K562 (cell line): Measurements from ENCODE around the gene HECW1. TPM values are rescaled to one million over a fixed set of nuclear protein-coding genes. Genes with fewer than 3 reads are reported as not detected.

Source experiments
- ATAC-seq: fragments of 200-7000 bp; cut with Tn5 transposase; 3 replicates; pipeline ENCODE4 v1.9.1; 2020; ENCODE audit warnings: moderate library complexity
- BruUV-seq: library from RNA; stranded (reverse); fragments of 400-500 nt; replicated peaks from 2 replicates; lab custom pipeline; 2021; lab: Mats Ljungman, UMichigan
- CTCF ChIA-PET: fragments of 300-600 bp; formaldehyde crosslinking; extraction: SDS; loops from one replicate; lab custom pipeline; 2021; ENCODE audit warnings: low intra/inter-chr PET ratio; lab: Yijun Ruan, JAX
- POLR2A ChIA-PET: fragments of 300-600, 350-650 bp; sonication (Branson Sonifier 250); formaldehyde crosslinking; extraction: SDS; loops from one replicate; lab custom pipeline; 2021; ENCODE audit warnings: antibody characterized with exemption, inconsistent platforms; lab: Yijun Ruan, JAX
- DNase-seq, 4 experiments: peaks; one replicate each; pipeline versions ENCODE4 v3.0.0 to v3.0.0-alpha.2; 2011 to 2018; ENCODE audit warnings: low spot score in 3 of 4, mixed read lengths in 3 of 4; ENCODE audit errors: extremely low read depth in 1 of 4
- FAIRE-seq: peaks from 2 replicates; lab custom pipeline; 2011; peaks lifted over from hg19 to GRCh38; lab: Jason Lieb, UNC
- H2AFZ ChIP-seq: 2 replicates; pipeline ENCODE4 v1.6.0; 2011; ENCODE audit warnings: low read depth, low read length, control low read depth, inconsistent platforms
- H3K27ac ChIP-seq: fragments of 200-600 bp; 3 replicates; pipeline ENCODE4 v1.8.0; 2011; ENCODE audit warnings: low read depth, mild to moderate bottlenecking, control low read depth, inconsistent platforms, low read length, moderate library complexity, mixed read lengths; ENCODE audit errors: extremely low read depth
- H3K27me3 ChIP-seq, 2 experiments: fragments of 300-600 bp in 1 of 2; 2 replicates in 1 of 2; 3 replicates in 1 of 2; pipeline versions ENCODE4 v1.6.0 to v1.8.0; 2011; ENCODE audit warnings: inconsistent platforms in 2 of 2, low read length in 2 of 2, mild to moderate bottlenecking in 1 of 2, mixed read lengths in 1 of 2, moderate library complexity in 1 of 2; ENCODE audit not compliant: control insufficient read depth in 2 of 2, insufficient read depth in 2 of 2
- H3K36me3 ChIP-seq: fragments of 300-600 bp; 3 replicates; pipeline ENCODE4 v1.8.0; 2011; ENCODE audit warnings: mild to moderate bottlenecking, low read length, inconsistent platforms; ENCODE audit not compliant: control insufficient read depth, insufficient read depth
- H3K4me1 ChIP-seq, 2 experiments: fragments of 200-600 bp in 1 of 2; replicated peaks in 1 of 2; 2 replicates in 1 of 2; 3 replicates in 1 of 2; pipeline versions ENCODE4 v1.5.1 to v1.8.0; 2011; ENCODE audit warnings: inconsistent platforms in 2 of 2, low read length in 2 of 2, mild to moderate bottlenecking in 1 of 2, mixed read lengths in 1 of 2, moderate library complexity in 1 of 2; ENCODE audit not compliant: control insufficient read depth in 2 of 2, insufficient read depth in 2 of 2
- H3K4me2 ChIP-seq: 2 replicates; pipeline ENCODE4 v1.6.1; 2011; ENCODE audit warnings: low read length, control low read depth, inconsistent platforms, mixed read lengths; ENCODE audit not compliant: insufficient read depth
- H3K4me3 ChIP-seq: fragments of 200-600 bp; sonication (generic), shearing (Covaris generic); 2 replicates; pipeline ENCODE4 v1.5.1; 2016; ENCODE audit warnings: control low read depth, inconsistent platforms
- H3K79me2 ChIP-seq: fragments of 200-600 bp; 3 replicates; pipeline ENCODE4 v1.8.0; 2011; ENCODE audit warnings: low read length, inconsistent platforms; ENCODE audit not compliant: control insufficient read depth, insufficient read depth
- H3K9ac ChIP-seq, 2 experiments: 2 replicates each; pipeline versions ENCODE4 v1.6.0 to v1.6.1; 2011; ENCODE audit warnings: low read depth in 2 of 2, low read length in 2 of 2, control low read depth in 1 of 2, inconsistent platforms in 1 of 2, mild to moderate bottlenecking in 1 of 2, mixed read lengths in 1 of 2; ENCODE audit not compliant: insufficient read depth in 1 of 2
- H3K9me1 ChIP-seq: one replicate; pipeline ENCODE4 v1.6.0; 2011; ENCODE audit warnings: inconsistent platforms, mild to moderate bottlenecking, low read length, moderate library complexity; ENCODE audit not compliant: control insufficient read depth, insufficient read depth
- H3K9me3 ChIP-seq: replicated peaks from 2 replicates; pipeline ENCODE4 v1.5.1; 2011; ENCODE audit warnings: low read depth, low read length, inconsistent platforms; ENCODE audit not compliant: control insufficient read depth, insufficient read depth
- H4K20me1 ChIP-seq: replicated peaks from 2 replicates; pipeline ENCODE4 v1.6.1; 2011; ENCODE audit warnings: low read length, inconsistent platforms, mixed read lengths; ENCODE audit not compliant: control insufficient read depth, insufficient read depth
- BDP1 ChIP-seq: IDR thresholded peaks from 3 replicates; pipeline ENCODE4 v1.6.1; 2011; ENCODE audit not compliant: insufficient read length, insufficient read depth
- CBX2 ChIP-seq: fragments of 200-600 bp; sonication (generic); IDR thresholded peaks from one replicate; pipeline ENCODE4 v1.6.1; 2012; ENCODE audit warnings: mild to moderate bottlenecking, low read length, inconsistent platforms; ENCODE audit not compliant: insufficient read depth, poor library complexity, severe bottlenecking
- HMGN3 ChIP-seq: IDR thresholded peaks from 2 replicates; pipeline ENCODE4 v1.6.1; 2011; ENCODE audit warnings: borderline replicate concordance, low read depth, mild to moderate bottlenecking, mixed read lengths, low read length; ENCODE audit not compliant: insufficient read length; ENCODE audit errors: extremely low read depth
- MTA3 ChIP-seq: fragments of 450-650 bp; formaldehyde crosslinking; IDR thresholded peaks from 2 replicates; pipeline ENCODE4 v1.6.1; 2017; ENCODE audit warnings: mild to moderate bottlenecking, borderline replicate concordance
- PHF8 ChIP-seq: fragments of 200-600 bp; sonication (generic); IDR thresholded peaks from 2 replicates; pipeline ENCODE4 v1.6.1; 2012; ENCODE audit warnings: mixed run types, mild to moderate bottlenecking, inconsistent platforms, low read length, moderate library complexity, borderline replicate concordance
- POLR2B ChIP-seq: fragments of 450-650 bp; IDR thresholded peaks from 2 replicates; pipeline ENCODE4 v1.6.1; 2018; ENCODE audit warnings: low read depth; ENCODE audit not compliant: partially characterized antibody
- PURB ChIP-seq: sonication (generic); formaldehyde crosslinking; IDR thresholded peaks from 2 replicates; pipeline ENCODE4 v1.9.0; 2021; ENCODE audit warnings: low read depth, mild to moderate bottlenecking, missing genetic modification reagents
- SNIP1 ChIP-seq: fragments of 450-650 bp; IDR thresholded peaks from 2 replicates; pipeline ENCODE4 v1.7.1; 2017; ENCODE audit warnings: low read depth, mild to moderate bottlenecking
- SRF ChIP-seq, 2 experiments: fragments of 250-450, 450-650 bp in 1 of 2; sonication (Bioruptor Pico) in 1 of 2; sonication (generic) in 1 of 2; formaldehyde crosslinking; IDR thresholded peaks; 2 replicates each; pipeline versions ENCODE4 v1.5.0 to v1.5.1; 2020 to 2022; ENCODE audit warnings: mild to moderate bottlenecking in 1 of 2, missing genetic modification reagents in 1 of 2
- TRIM24 ChIP-seq, 2 experiments: fragments of 450-650 bp; IDR thresholded peaks; 2 replicates each; pipeline ENCODE4 v1.6.1; 2016
- TSHZ1 ChIP-seq: fragments of 250-450 bp; sonication (Bioruptor Pico); IDR thresholded peaks from 2 replicates; pipeline ENCODE4 v1.4.0; 2020; ENCODE audit warnings: mild to moderate bottlenecking, moderate library complexity
- U2AF1 ChIP-seq: fragments of 200-400 bp; formaldehyde crosslinking; optimal IDR thresholded peaks from 2 replicates; pipeline ENCODE3; 2017; ENCODE audit warnings: mild to moderate bottlenecking, low read depth, low read length, moderate library complexity
- YY1 ChIP-seq, 3 experiments: IDR thresholded peaks; 2 replicates each; pipeline ENCODE4 v1.6.1; 2011; ENCODE audit warnings: low read length in 2 of 3, mild to moderate bottlenecking in 2 of 3, moderate library complexity in 2 of 3, borderline replicate concordance in 1 of 3, control low read depth in 1 of 3, low read depth in 1 of 3; ENCODE audit not compliant: insufficient read depth in 3 of 3, insufficient replicate concordance in 2 of 3, control insufficient read depth in 1 of 3, insufficient read length in 1 of 3; ENCODE audit errors: extremely low read depth in 1 of 3
- ZNF75A ChIP-seq: fragments of 450-650 bp; formaldehyde crosslinking; IDR thresholded peaks from 2 replicates; pipeline ENCODE4 v1.4.0; 2020; ENCODE audit warnings: mild to moderate bottlenecking
- WGBS: fragments of 100-300 bp; shearing (Covaris generic); methylation state at CpG from one replicate; pipeline ENCODE4 v1.1.6; 2016; ENCODE audit warnings: low coverage, mixed read lengths; ENCODE audit not compliant: insufficient coverage; ENCODE audit errors: missing lambda C conversion rate; 5-methylcytosine and 5-hydroxymethylcytosine counted together
- in situ Hi-C: fragments of 300-500 bp; cut with MboI; formaldehyde crosslinking; loops from 4 replicates; pipeline ENCODE4 v1.15.0; 2018; ENCODE audit warnings: inconsistent platforms, mixed read lengths
- intact Hi-C: fragments of 100-400 bp; cut with micrococcal nuclease; formaldehyde crosslinking; loops from 2 replicates; pipeline ENCODE4 v1.14.2; 2022
- polyA plus RNA-seq, 8 experiments: library from polyadenylated mRNA; depleted of rRNA in 4 of 8; stranded (reverse) in 5 of 8; unstranded in 3 of 8; fragments of >200 nt; fragmentation: Nextera tagmentation in 2 of 8; fragmentation: Illumina TruSeq in 1 of 8; extraction: Ambion mirVana in 2 of 8; extraction: Trizol in 1 of 8; gene quantifications; 2 replicates each; pipeline versions ENCODE4 v1.2.1 to v1.2.3, GENCODE V29; 2011 to 2014; ENCODE audit warnings: inconsistent platforms in 1 of 8, missing spikeins in 1 of 8
- total RNA-seq, 7 experiments: library from RNA; depleted of rRNA in 6 of 7; stranded (reverse); fragments of >200 nt in 6 of 7; fragmentation: Illumina TruSeq in 2 of 7; extraction: Trizol in 2 of 7; gene quantifications; 2 replicates each; pipeline versions ENCODE4 v1.2.1 to v1.2.3, GENCODE V29; 2011 to 2021; ENCODE audit warnings: low replicate concordance in 1 of 7
- TF ChIP-seq, protein P1 (sequence below): sonication (generic); IDR thresholded peaks from 2 replicates; pipeline ENCODE4 v1.6.1; 2016

HECW1 gene
- total and polyA plus RNA-seq, 9 of the 15 experiments (the other 6 are each of a cell fraction or from before 2014, with no cell fraction given) = 0.07 to 0.31 (median 0.13) TPM; not detected in 4

DNA sequence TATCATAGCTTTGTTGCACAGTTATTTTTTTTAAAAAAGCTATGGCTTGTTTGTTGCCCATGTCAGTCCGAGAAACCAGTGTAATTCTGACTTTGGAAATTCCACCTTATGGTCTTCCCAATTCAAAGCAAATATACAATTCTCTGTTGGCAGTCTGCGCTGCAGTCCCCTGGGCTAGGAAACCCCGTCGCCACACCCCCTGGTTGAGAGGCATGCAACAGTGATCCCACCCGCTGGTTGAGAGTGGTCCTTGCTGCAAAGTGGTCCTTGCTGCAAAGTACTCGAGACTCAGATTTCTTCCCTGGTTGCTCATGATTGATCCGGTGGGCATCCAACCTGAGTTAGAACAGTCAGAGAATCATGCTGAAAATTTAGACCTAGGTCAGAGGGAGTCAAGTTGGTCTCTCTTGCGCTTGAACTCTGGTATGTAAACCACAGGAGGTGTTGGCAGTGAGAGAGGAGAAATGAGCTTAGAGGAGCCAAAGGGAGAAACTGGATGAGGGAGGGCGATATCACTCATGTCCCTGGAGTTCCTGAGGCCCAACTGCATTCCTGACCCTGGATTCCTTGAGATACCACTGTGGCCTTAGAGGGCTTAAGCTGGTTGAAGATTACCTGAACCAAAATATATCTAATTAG, 425.4 kb downstream of the HECW1 start:
- intact Hi-C loops = no loop called here
- WGBS = 2% methylated on average over 9 of the region's 9 CpGs
- POLR2A ChIA-PET = interaction anchor here (0.9 to 1.4 kb wide), 5 partner anchors 9 to 45 kb away, joined by 3 to 5 read pairs (median 4); partner anchors contain the start of gene STK17A
- TF ChIP-seq BDP1 (no peak), SNIP1 (no peak), U2AF1 (no peak), PURB (CRISPR knock-in tag) (no peak), ZNF75A (CRISPR knock-in tag) (no peak), MTA3 (no peak), TRIM24 (IDR thresholded peaks at IDR 0.05) (no peak), CBX2 (no peak), PHF8 (no peak), POLR2B (no peak), TSHZ1 (no peak), HMGN3 (no peak), YY1 (IDR thresholded peaks at IDR 0.05; ENCODE audit: borderline replicate concordance in 1 of 3, control insufficient read depth in 1 of 3, extremely low read depth in 1 of 3, insufficient read depth in 3 of 3, insufficient read length in 1 of 3, insufficient replicate concordance in 2 of 3, low read depth in 1 of 3, low read length in 2 of 3) (no peak), SRF (CRISPR knock-in tag; IDR thresholded peaks at IDR 0.05) (no peak)
- TF ChIP-seq, protein P1, sequence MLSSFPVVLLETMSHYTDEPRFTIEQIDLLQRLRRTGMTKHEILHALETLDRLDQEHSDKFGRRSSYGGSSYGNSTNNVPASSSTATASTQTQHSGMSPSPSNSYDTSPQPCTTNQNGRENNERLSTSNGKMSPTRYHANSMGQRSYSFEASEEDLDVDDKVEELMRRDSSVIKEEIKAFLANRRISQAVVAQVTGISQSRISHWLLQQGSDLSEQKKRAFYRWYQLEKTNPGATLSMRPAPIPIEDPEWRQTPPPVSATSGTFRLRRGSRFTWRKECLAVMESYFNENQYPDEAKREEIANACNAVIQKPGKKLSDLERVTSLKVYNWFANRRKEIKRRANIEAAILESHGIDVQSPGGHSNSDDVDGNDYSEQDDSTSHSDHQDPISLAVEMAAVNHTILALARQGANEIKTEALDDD = no peak

More for the DNA sequence above, 425.4 kb downstream of the HECW1 start:
- no peak for DNase-seq
- Histone ChIP-seq H2AFZ (no peak overlapping the region), H3K9me1 (no peaks in the 10 kb centered on the region), H3K4me2 (no peak overlapping the region), H3K27me3 (peaks cover 36 to 54% of the 10 kb centered on the region in 2 experiments), H3K9me3 (no peaks in the 10 kb centered on the region), H3K9ac (no peak overlapping the region), H3K79me2 (no peaks in the 10 kb centered on the region), H4K20me1 (no peaks in the 10 kb centered on the region), H3K4me3 (no peak overlapping the region), H3K27ac (no peak overlapping the region), H3K4me1 (peaks cover 0 to 4% of the 10 kb centered on the region in 2 experiments; a peak in 3 of 5 replicates), H3K36me3 (no peaks in the 10 kb centered on the region)
- in situ Hi-C loops = no loop called here
- CTCF ChIA-PET = no interaction called here
- no peak for FAIRE-seq
- BruUV-seq = no TSS peak
- ATAC-seq = no peak
